SK-N-SH (cell line): ENCODE measurements around the gene HDGFL3. TPM values are rescaled to one million over a fixed set of nuclear protein-coding genes. Genes with fewer than 3 reads are reported as not detected.

Experiments used
- CTCF ChIA-PET: fragments of 300-600, 350-600 bp; formaldehyde crosslinking; extraction: SDS; loops from one replicate; lab custom pipeline; 2021; lab: Yijun Ruan, JAX
- POLR2A ChIA-PET: fragments of 350-600 bp; sonication (Branson Sonifier 250); formaldehyde crosslinking; extraction: SDS; loops from one replicate; lab custom pipeline; 2020; ENCODE audit warnings: antibody characterized with exemption, inconsistent platforms; lab: Yijun Ruan, JAX
- DNase-seq: peaks from one replicate; pipeline ENCODE4 v3.0.0; 2012
- H2AFZ ChIP-seq: fragments of 200-600 bp; sonication (generic); 2 replicates; pipeline ENCODE4 v1.8.1; 2016; ENCODE audit warnings: antibody characterized with exemption, mild to moderate bottlenecking, low read depth
- H3F3A ChIP-seq: fragments of 200-600 bp; sonication (generic); replicated peaks from 2 replicates; pipeline ENCODE3; 2016; ENCODE audit warnings: antibody characterized with exemption, mild to moderate bottlenecking; ENCODE audit not compliant: insufficient read depth
- H3K27ac ChIP-seq, 2 experiments: fragments of 200-500 bp in 1 of 2; fragments of 200-600 bp in 1 of 2; sonication (Bioruptor generic) in 1 of 2; sonication (generic), shearing (Covaris generic) in 1 of 2; 2 replicates each; pipeline versions ENCODE4 v1.5.1 to v1.6.1; 2014 to 2016; ENCODE audit warnings: low read depth in 2 of 2, inconsistent platforms in 1 of 2, low read length in 1 of 2, mild to moderate bottlenecking in 1 of 2, mixed read lengths in 1 of 2
- H3K27me3 ChIP-seq: fragments of 200-600 bp; sonication (generic), shearing (Covaris generic); 2 replicates; pipeline ENCODE4 v1.6.1; 2016; ENCODE audit warnings: mixed run types; ENCODE audit not compliant: insufficient read depth
- H3K36me3 ChIP-seq, 2 experiments: fragments of 200-500 bp in 1 of 2; fragments of 200-600 bp in 1 of 2; sonication (Bioruptor generic) in 1 of 2; sonication (generic) in 1 of 2; replicated peaks in 1 of 2; 2 replicates each; pipeline versions ENCODE3 to v1.5.1; 2014 to 2016; ENCODE audit warnings: low read length in 1 of 2, mild to moderate bottlenecking in 1 of 2; ENCODE audit not compliant: insufficient read depth in 2 of 2, control insufficient read depth in 1 of 2
- H3K4me1 ChIP-seq, 2 experiments: fragments of 200-500 bp in 1 of 2; fragments of 200-600 bp in 1 of 2; sonication (Bioruptor generic) in 1 of 2; sonication (generic), shearing (Covaris generic) in 1 of 2; 2 replicates each; pipeline versions ENCODE4 v1.5.1 to v1.6.1; 2014 to 2016; ENCODE audit warnings: low read depth in 1 of 2, low read length in 1 of 2, mixed run types in 1 of 2; ENCODE audit not compliant: insufficient read depth in 2 of 2, control insufficient read depth in 1 of 2
- H3K4me2 ChIP-seq: fragments of 200-600 bp; sonication (generic), shearing (Covaris generic); 2 replicates; pipeline ENCODE4 v1.6.1; 2017; ENCODE audit warnings: mixed run types
- H3K4me3 ChIP-seq, 2 experiments: fragments of 200-500 bp in 1 of 2; fragments of 200-600 bp in 1 of 2; sonication (Bioruptor generic) in 1 of 2; sonication (generic), shearing (Covaris generic) in 1 of 2; 2 replicates each; pipeline versions ENCODE4 v1.5.1 to v1.8.1; 2014 to 2016; ENCODE audit warnings: low read depth in 2 of 2, inconsistent platforms in 1 of 2, low read length in 1 of 2, mild to moderate bottlenecking in 1 of 2, mixed read lengths in 1 of 2, moderate library complexity in 1 of 2
- H3K79me2 ChIP-seq: fragments of 200-600 bp; sonication (generic); 2 replicates; pipeline ENCODE4 v1.8.1; 2017; ENCODE audit warnings: mild to moderate bottlenecking; ENCODE audit not compliant: insufficient read depth
- H3K9ac ChIP-seq: fragments of 200-600 bp; sonication (generic); 2 replicates; pipeline ENCODE4 v1.6.1; 2017; ENCODE audit warnings: mixed run types
- H3K9me2 ChIP-seq: fragments of 200-600 bp; sonication (generic); 2 replicates; pipeline ENCODE4 v1.6.1; 2017; ENCODE audit warnings: mixed run types
- H3K9me3 ChIP-seq: fragments of 200-600 bp; sonication (generic); 2 replicates; pipeline ENCODE4 v1.6.1; 2017; ENCODE audit warnings: mixed run types, mild to moderate bottlenecking, moderate library complexity
- H4K20me1 ChIP-seq: fragments of 200-600 bp; sonication (generic); 2 replicates; pipeline ENCODE4 v1.6.1; 2017; ENCODE audit warnings: mild to moderate bottlenecking, mixed run types; ENCODE audit not compliant: insufficient read depth
- EP300 ChIP-seq, 2 experiments: IDR thresholded peaks; 2 replicates each; pipeline versions ENCODE4 v1.4.0 to v1.6.1; 2012; ENCODE audit warnings: borderline replicate concordance in 1 of 2, low read depth in 1 of 2, low read length in 1 of 2
- JUND ChIP-seq: IDR thresholded peaks from 2 replicates; pipeline ENCODE4 v1.4.0; 2012
- MXI1 ChIP-seq: IDR thresholded peaks from 2 replicates; pipeline ENCODE4 v1.6.1; 2012; ENCODE audit warnings: mild to moderate bottlenecking, low read depth, low read length, improper control_type of control experiment
- RFX5 ChIP-seq: IDR thresholded peaks from 2 replicates; pipeline ENCODE4 v1.6.1; 2012; ENCODE audit warnings: mild to moderate bottlenecking, improper control_type of control experiment, low read length
- RXRA ChIP-seq: IDR thresholded peaks from 2 replicates; pipeline ENCODE4 v1.4.0; 2012; ENCODE audit warnings: low read depth, mild to moderate bottlenecking, borderline replicate concordance
- SMC3 ChIP-seq: IDR thresholded peaks from 2 replicates; pipeline ENCODE4 v1.6.1; 2012; ENCODE audit warnings: low read depth, low read length, improper control_type of control experiment
- TEAD4 ChIP-seq: IDR thresholded peaks from 2 replicates; pipeline ENCODE4 v1.4.0; 2012; ENCODE audit warnings: mild to moderate bottlenecking, borderline replicate concordance; ENCODE audit not compliant: insufficient read depth
- ZBTB33 ChIP-seq: IDR thresholded peaks from 2 replicates; pipeline ENCODE4 v1.4.0; 2012; ENCODE audit warnings: low read depth, borderline replicate concordance
- WGBS: methylation state at CpG from one replicate; pipeline ENCODE4 v1.1.6; 2017; ENCODE audit warnings: low lambda C conversion rate; 5-methylcytosine and 5-hydroxymethylcytosine counted together
- polyA plus RNA-seq, 3 experiments: library from polyadenylated mRNA; depleted of rRNA; stranded (reverse); fragments of >200 nt; gene quantifications; 2 replicates each; pipeline ENCODE4 v1.2.3, GENCODE V29; 2012
- TF ChIP-seq, protein P1 (sequence below): IDR thresholded peaks from 2 replicates; pipeline ENCODE4 v1.6.1; 2012; ENCODE audit warnings: mild to moderate bottlenecking, low read depth, low read length, moderate library complexity
- TF ChIP-seq, protein P2 (sequence below): fragments of 150-350 bp; IDR thresholded peaks from 2 replicates; pipeline ENCODE4 v1.6.1; 2016; ENCODE audit warnings: mild to moderate bottlenecking, low read depth, low read length
- TF ChIP-seq, protein P3 (sequence below): fragments of 200-600 bp; sonication (generic); IDR thresholded peaks from 2 replicates; pipeline ENCODE4 v1.6.1; 2017; ENCODE audit warnings: antibody characterized with exemption, mild to moderate bottlenecking, moderate library complexity

HDGFL3 gene
- polyA plus RNA-seq, 1 of the 3 experiments (the other 2 are of a cell fraction), result 8.0 TPM

DNA sequence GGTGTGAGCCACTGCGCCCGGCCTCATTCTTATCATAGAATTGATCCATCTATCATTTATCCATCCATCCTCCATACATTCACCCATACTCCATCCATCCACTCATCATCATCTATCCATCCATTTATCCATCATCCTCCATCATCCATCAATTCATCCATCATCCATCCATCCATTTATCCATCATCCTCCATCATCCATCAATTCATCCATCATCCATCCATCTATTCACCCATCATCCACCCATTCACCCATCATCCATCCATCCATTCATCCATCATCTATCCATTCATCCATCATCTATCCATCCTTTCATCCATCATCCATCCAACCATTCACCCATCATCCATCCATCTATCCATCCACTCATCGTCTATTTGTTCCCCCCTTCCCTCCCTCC lies 96.5 kb downstream of the HDGFL3 start:
- Histone ChIP-seq H3K27me3 (peaks cover 8% of the 10 kb centered on the region; the same call in 1 of the 2 replicates), H3K9ac (no peak overlapping the region), H3K9me3 (no peaks in the 10 kb centered on the region), H3K9me2 (no peaks in the 10 kb centered on the region), H3K27ac (no peak overlapping the region), H3K36me3 (no peaks in the 10 kb centered on the region), H3K4me1 (peaks cover 0 to 10% of the 10 kb centered on the region in 2 experiments; a peak in 1 of 4 replicates), H2AFZ (no peak overlapping the region), H3K4me2 (no peak overlapping the region), H3K4me3 (no peak overlapping the region), H4K20me1 (no peaks in the 10 kb centered on the region), H3K79me2 (no peaks in the 10 kb centered on the region), H3F3A (peaks cover 5% of the 10 kb centered on the region)
- ChIA-PET POLR2A (no interaction called here), CTCF (no interaction called here)
- TF ChIP-seq EP300 (IDR thresholded peaks at IDR 0.05; ENCODE audit: borderline replicate concordance in 1 of 2, low read depth in 1 of 2, low read length in 1 of 2), result no peak
- DNase-seq, result no peak
- 79% methylated on average over 3 of the region's 3 CpGs for WGBS

GRCh38 chr15:83110381-83110780 lies 97.2 kb downstream of the HDGFL3 start:
- no peak overlapping the region for H3K27ac ChIP-seq
- no peaks in the 10 kb centered on the region for H3F3A ChIP-seq
- H3K9me2 ChIP-seq, result no peaks in the 10 kb centered on the region
- no peaks in the 10 kb centered on the region for H3K9me3 ChIP-seq
- WGBS, result 69% methylated on average over 3 of the region's 3 CpGs
- H3K27me3 ChIP-seq, result peaks cover 8% of the 10 kb centered on the region; the same call in 1 of the 2 replicates
- H3K4me1 ChIP-seq, result peaks cover 0 to 10% of the 10 kb centered on the region in 2 experiments; a peak in 1 of 4 replicates
- no peak overlapping the region for H3K9ac ChIP-seq
- H3K36me3 ChIP-seq, result no peaks in the 10 kb centered on the region
- no peak for DNase-seq
- no peak overlapping the region for H3K4me2 ChIP-seq
- H2AFZ ChIP-seq, result no peak overlapping the region
- TF ChIP-seq, protein P1, sequence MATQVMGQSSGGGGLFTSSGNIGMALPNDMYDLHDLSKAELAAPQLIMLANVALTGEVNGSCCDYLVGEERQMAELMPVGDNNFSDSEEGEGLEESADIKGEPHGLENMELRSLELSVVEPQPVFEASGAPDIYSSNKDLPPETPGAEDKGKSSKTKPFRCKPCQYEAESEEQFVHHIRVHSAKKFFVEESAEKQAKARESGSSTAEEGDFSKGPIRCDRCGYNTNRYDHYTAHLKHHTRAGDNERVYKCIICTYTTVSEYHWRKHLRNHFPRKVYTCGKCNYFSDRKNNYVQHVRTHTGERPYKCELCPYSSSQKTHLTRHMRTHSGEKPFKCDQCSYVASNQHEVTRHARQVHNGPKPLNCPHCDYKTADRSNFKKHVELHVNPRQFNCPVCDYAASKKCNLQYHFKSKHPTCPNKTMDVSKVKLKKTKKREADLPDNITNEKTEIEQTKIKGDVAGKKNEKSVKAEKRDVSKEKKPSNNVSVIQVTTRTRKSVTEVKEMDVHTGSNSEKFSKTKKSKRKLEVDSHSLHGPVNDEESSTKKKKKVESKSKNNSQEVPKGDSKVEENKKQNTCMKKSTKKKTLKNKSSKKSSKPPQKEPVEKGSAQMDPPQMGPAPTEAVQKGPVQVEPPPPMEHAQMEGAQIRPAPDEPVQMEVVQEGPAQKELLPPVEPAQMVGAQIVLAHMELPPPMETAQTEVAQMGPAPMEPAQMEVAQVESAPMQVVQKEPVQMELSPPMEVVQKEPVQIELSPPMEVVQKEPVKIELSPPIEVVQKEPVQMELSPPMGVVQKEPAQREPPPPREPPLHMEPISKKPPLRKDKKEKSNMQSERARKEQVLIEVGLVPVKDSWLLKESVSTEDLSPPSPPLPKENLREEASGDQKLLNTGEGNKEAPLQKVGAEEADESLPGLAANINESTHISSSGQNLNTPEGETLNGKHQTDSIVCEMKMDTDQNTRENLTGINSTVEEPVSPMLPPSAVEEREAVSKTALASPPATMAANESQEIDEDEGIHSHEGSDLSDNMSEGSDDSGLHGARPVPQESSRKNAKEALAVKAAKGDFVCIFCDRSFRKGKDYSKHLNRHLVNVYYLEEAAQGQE, result no peak
- no peak for TF ChIP-seq JUND
- TF ChIP-seq, protein P2, sequence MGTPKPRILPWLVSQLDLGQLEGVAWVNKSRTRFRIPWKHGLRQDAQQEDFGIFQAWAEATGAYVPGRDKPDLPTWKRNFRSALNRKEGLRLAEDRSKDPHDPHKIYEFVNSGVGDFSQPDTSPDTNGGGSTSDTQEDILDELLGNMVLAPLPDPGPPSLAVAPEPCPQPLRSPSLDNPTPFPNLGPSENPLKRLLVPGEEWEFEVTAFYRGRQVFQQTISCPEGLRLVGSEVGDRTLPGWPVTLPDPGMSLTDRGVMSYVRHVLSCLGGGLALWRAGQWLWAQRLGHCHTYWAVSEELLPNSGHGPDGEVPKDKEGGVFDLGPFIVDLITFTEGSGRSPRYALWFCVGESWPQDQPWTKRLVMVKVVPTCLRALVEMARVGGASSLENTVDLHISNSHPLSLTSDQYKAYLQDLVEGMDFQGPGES, result no peak
- no peak for TF ChIP-seq RXRA
- TF ChIP-seq RFX5, result no peak
- no peak for TF ChIP-seq MXI1
- TF ChIP-seq ZBTB33, result no peak
- TF ChIP-seq SMC3, result no peak
- TF ChIP-seq TEAD4, result no peak
- TF ChIP-seq, protein P3, sequence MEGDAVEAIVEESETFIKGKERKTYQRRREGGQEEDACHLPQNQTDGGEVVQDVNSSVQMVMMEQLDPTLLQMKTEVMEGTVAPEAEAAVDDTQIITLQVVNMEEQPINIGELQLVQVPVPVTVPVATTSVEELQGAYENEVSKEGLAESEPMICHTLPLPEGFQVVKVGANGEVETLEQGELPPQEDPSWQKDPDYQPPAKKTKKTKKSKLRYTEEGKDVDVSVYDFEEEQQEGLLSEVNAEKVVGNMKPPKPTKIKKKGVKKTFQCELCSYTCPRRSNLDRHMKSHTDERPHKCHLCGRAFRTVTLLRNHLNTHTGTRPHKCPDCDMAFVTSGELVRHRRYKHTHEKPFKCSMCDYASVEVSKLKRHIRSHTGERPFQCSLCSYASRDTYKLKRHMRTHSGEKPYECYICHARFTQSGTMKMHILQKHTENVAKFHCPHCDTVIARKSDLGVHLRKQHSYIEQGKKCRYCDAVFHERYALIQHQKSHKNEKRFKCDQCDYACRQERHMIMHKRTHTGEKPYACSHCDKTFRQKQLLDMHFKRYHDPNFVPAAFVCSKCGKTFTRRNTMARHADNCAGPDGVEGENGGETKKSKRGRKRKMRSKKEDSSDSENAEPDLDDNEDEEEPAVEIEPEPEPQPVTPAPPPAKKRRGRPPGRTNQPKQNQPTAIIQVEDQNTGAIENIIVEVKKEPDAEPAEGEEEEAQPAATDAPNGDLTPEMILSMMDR, result no peak
- CTCF ChIA-PET, result no interaction called here
- no peaks in the 10 kb centered on the region for H3K79me2 ChIP-seq
- H4K20me1 ChIP-seq, result no peaks in the 10 kb centered on the region
- H3K4me3 ChIP-seq, result no peak overlapping the region
- POLR2A ChIA-PET, result no interaction called here
